Measurements from ENCODE around the gene FBXO15.

FBXO15 gene

DNA sequence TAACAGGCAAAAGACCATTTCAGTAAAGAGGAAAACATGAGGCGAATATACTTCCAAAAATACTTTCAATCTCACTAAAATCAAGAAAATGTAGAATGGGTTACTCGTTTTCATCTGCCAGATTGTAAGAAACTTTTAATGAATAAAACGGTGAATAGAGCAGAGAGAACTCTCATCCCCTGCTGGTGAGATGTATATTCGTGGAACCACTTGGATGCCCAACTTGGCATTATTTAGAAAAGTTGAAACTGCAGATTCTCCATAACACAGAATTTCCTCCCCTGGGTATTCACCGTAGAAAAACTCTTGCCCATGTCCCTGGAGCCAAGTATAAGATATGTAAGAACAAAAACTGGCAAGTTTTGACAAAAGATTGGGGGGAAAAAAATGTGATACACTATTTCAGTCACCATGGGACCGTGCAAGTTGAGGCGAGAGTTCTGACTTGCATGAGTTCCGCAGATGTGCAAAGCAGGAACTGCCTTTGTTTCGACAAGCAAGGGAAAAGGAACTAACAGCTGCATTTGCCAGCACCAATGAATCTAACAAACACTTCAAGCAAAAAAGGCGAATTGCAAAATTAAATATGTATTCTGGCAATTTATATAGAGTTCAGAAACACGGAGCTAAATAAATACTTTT, 15.5 kb upstream of the FBXO15 start (continued):
- TF ChIP-seq, protein P1, sequence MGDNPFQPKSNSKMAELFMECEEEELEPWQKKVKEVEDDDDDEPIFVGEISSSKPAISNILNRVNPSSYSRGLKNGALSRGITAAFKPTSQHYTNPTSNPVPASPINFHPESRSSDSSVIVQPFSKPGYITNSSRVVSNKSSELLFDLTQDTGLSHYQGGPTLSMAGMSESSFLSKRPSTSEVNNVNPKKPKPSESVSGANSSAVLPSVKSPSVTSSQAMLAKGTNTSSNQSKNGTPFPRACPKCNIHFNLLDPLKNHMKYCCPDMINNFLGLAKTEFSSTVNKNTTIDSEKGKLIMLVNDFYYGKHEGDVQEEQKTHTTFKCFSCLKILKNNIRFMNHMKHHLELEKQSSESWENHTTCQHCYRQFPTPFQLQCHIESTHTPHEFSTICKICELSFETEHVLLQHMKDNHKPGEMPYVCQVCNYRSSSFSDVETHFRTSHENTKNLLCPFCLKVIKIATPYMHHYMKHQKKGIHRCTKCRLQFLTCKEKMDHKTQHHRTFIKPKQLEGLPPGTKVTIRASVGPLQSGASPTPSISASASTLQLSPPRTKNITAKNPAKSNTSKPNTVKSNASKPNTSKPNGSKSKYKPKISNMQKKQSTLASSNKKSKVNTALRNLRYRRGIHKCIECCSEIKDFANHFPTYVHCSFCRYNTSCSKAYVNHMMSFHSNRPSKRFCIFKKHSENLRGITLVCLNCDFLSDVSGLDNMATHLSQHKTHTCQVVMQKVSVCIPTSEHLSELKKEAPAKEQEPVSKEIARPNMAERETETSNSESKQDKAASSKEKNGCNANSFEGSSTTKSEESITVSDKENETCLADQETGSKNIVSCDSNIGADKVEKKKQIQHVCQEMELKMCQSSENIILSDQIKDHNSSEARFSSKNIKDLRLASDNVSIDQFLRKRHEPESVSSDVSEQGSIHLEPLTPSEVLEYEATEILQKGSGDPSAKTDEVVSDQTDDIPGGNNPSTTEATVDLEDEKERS (tag by site-specific recombination; IDR thresholded peaks at IDR 0.05): no peak
- TF ChIP-seq ZNF366 (tag by site-specific recombination; conservative IDR thresholded peaks at IDR 0.05) (no peak), REPIN1 (tag by site-specific recombination; IDR thresholded peaks at IDR 0.05; ENCODE audit: low read depth) (no peak), ZNF121 (tag by site-specific recombination; IDR thresholded peaks at IDR 0.05) (no peak), ZNF514 (tag by site-specific recombination; IDR thresholded peaks at IDR 0.05) (no peak), ZNF391 (tag by site-specific recombination; IDR thresholded peaks at IDR 0.05; ENCODE audit: borderline replicate concordance, low read depth) (no peak), YY2 (tag by site-specific recombination; IDR thresholded peaks at IDR 0.05) (no peak)
- TF ChIP-seq, protein P2, sequence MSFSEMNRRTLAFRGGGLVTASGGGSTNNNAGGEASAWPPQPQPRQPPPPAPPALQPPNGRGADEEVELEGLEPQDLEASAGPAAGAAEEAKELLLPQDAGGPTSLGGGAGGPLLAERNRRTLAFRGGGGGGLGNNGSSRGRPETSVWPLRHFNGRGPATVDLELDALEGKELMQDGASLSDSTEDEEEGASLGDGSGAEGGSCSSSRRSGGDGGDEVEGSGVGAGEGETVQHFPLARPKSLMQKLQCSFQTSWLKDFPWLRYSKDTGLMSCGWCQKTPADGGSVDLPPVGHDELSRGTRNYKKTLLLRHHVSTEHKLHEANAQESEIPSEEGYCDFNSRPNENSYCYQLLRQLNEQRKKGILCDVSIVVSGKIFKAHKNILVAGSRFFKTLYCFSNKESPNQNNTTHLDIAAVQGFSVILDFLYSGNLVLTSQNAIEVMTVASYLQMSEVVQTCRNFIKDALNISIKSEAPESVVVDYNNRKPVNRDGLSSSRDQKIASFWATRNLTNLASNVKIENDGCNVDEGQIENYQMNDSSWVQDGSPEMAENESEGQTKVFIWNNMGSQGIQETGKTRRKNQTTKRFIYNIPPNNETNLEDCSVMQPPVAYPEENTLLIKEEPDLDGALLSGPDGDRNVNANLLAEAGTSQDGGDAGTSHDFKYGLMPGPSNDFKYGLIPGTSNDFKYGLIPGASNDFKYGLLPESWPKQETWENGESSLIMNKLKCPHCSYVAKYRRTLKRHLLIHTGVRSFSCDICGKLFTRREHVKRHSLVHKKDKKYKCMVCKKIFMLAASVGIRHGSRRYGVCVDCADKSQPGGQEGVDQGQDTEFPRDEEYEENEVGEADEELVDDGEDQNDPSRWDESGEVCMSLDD (tag by site-specific recombination; IDR thresholded peaks at IDR 0.05): no peak
- TF ChIP-seq, protein P3, sequence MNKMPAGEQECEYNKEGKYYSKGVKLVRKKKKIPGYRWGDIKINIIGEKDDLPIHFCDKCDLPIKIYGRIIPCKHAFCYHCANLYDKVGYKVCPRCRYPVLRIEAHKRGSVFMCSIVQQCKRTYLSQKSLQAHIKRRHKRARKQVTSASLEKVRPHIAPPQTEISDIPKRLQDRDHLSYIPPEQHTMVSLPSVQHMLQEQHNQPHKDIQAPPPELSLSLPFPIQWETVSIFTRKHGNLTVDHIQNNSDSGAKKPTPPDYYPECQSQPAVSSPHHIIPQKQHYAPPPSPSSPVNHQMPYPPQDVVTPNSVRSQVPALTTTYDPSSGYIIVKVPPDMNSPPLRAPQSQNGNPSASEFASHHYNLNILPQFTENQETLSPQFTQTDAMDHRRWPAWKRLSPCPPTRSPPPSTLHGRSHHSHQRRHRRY (tag by site-specific recombination; IDR thresholded peaks at IDR 0.05): no peak
- TF ChIP-seq, protein P4, sequence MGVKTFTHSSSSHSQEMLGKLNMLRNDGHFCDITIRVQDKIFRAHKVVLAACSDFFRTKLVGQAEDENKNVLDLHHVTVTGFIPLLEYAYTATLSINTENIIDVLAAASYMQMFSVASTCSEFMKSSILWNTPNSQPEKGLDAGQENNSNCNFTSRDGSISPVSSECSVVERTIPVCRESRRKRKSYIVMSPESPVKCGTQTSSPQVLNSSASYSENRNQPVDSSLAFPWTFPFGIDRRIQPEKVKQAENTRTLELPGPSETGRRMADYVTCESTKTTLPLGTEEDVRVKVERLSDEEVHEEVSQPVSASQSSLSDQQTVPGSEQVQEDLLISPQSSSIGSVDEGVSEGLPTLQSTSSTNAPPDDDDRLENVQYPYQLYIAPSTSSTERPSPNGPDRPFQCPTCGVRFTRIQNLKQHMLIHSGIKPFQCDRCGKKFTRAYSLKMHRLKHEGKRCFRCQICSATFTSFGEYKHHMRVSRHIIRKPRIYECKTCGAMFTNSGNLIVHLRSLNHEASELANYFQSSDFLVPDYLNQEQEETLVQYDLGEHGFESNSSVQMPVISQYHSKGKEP (tag by site-specific recombination; IDR thresholded peaks at IDR 0.05): no peak

DNA sequence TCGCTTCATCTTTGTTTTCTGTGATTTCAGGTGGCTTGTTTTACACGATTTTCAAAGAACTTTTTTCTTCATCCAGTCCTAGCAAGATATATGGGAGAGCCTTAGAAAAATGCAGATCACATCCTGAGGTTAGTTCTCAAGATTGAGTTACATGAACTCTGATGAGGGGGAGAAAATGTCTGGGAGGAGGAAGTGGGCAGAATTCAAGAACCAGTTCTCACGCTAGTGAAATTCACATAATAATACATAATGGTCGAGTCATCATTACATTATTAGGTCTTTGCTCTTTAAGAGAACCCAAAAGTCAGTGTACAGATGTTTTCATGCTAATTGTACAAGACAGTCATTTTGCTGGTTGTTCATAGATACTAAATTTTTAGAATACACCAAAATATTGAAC, 7.6 kb upstream of the FBXO15 start:
- ChIA-PET CTCF (interaction anchor here (0.7 kb wide), 1 partner anchor 339 kb away, joined by 3 read pairs; no protein-coding TSS in a partner anchor), POLR2A (no interaction called here)
- Histone ChIP-seq H3K4me1 (ENCODE audit: control insufficient read depth, insufficient read depth, low read length) (no peaks in the 10 kb centered on the region), H3K36me3 (ENCODE audit: control insufficient read depth in 2 of 2, insufficient read depth in 1 of 2, low read length in 2 of 2) (peaks cover 40 to 64% of the 10 kb centered on the region in 2 experiments), H3K27ac (ENCODE audit: extremely low read depth, low read depth, low read length) (no peak overlapping the region), H3K4me3 (ENCODE audit: low read depth, low read length) (no peak overlapping the region), H3K9me3 (ENCODE audit: control insufficient read depth, insufficient read depth, low read depth, low read length) (no peaks in the 10 kb centered on the region)
- TF ChIP-seq ZNF571 (tag by site-specific recombination; IDR thresholded peaks at IDR 0.05): no peak
- no peak for TF ChIP-seq ZNF214 (tag by site-specific recombination; IDR thresholded peaks at IDR 0.05; ENCODE audit: borderline replicate concordance)
- TF ChIP-seq AEBP2 (tag by site-specific recombination; IDR thresholded peaks at IDR 0.05; ENCODE audit: borderline replicate concordance): no peak
- no peak for TF ChIP-seq ZNF664 (tag by site-specific recombination; IDR thresholded peaks at IDR 0.05)
- TF ChIP-seq SETDB1 (IDR thresholded peaks at IDR 0.05; ENCODE audit: insufficient read length, low read length): no peak
- no peak for TF ChIP-seq ZEB2 (tag by site-specific recombination; IDR thresholded peaks at IDR 0.05)
- TF ChIP-seq ZFHX2 (tag by site-specific recombination; conservative IDR thresholded peaks at IDR 0.05): no peak
- TF ChIP-seq, protein P5, sequence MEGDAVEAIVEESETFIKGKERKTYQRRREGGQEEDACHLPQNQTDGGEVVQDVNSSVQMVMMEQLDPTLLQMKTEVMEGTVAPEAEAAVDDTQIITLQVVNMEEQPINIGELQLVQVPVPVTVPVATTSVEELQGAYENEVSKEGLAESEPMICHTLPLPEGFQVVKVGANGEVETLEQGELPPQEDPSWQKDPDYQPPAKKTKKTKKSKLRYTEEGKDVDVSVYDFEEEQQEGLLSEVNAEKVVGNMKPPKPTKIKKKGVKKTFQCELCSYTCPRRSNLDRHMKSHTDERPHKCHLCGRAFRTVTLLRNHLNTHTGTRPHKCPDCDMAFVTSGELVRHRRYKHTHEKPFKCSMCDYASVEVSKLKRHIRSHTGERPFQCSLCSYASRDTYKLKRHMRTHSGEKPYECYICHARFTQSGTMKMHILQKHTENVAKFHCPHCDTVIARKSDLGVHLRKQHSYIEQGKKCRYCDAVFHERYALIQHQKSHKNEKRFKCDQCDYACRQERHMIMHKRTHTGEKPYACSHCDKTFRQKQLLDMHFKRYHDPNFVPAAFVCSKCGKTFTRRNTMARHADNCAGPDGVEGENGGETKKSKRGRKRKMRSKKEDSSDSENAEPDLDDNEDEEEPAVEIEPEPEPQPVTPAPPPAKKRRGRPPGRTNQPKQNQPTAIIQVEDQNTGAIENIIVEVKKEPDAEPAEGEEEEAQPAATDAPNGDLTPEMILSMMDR (tag by site-specific recombination; IDR thresholded peaks at IDR 0.05): no peak
- no peak for TF ChIP-seq ZBTB7A (tag by site-specific recombination; IDR thresholded peaks at IDR 0.05; ENCODE audit: low read depth)
- no peak for TF ChIP-seq ATF2 (tag by site-specific recombination; IDR thresholded peaks at IDR 0.05; ENCODE audit: low read depth)

All from HEK293 (cell line).